ENCODE measurements around the gene PDXK. TPM values are rescaled to one million over a fixed set of nuclear protein-coding genes. Genes with fewer than 3 reads are reported as not detected.
"Not testable (repeated sequence)": the region's sequence is repeated elsewhere in the genome, so short reads cannot be mapped to it uniquely, and the experiment has no call there.

Gene PDXK
- total and polyA plus RNA-seq, 2 donors from 2014 or later: 122 to 210 TPM

DNA sequence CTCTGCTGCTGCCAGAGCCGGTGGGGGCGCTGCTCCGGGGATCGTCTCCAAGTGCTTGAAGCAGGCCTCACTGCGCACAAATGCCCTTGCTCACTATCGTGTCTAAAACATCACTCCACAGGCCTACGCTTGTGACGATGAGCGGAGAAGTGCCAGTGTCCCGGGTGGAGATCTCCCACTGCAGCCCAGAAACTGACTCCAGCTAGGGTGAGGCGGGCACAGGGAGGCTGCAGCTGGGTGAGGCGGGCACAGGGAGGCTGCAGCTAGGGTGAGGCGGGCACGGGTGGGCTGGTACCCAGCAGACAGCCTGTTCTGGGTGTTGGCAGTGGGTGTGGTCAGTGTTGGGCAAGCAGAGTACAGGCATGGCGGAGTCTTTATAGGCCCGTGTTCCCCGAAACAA lies 22.7 kb upstream of the PDXK start:
- TF ChIP-seq, protein P1, sequence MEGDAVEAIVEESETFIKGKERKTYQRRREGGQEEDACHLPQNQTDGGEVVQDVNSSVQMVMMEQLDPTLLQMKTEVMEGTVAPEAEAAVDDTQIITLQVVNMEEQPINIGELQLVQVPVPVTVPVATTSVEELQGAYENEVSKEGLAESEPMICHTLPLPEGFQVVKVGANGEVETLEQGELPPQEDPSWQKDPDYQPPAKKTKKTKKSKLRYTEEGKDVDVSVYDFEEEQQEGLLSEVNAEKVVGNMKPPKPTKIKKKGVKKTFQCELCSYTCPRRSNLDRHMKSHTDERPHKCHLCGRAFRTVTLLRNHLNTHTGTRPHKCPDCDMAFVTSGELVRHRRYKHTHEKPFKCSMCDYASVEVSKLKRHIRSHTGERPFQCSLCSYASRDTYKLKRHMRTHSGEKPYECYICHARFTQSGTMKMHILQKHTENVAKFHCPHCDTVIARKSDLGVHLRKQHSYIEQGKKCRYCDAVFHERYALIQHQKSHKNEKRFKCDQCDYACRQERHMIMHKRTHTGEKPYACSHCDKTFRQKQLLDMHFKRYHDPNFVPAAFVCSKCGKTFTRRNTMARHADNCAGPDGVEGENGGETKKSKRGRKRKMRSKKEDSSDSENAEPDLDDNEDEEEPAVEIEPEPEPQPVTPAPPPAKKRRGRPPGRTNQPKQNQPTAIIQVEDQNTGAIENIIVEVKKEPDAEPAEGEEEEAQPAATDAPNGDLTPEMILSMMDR (IDR thresholded peaks at IDR 0.05; ENCODE audit: borderline replicate concordance, extremely low read depth, insufficient read depth): no peak
- peaks cover 0 to 11% (median 0%) of the 10 kb centered on the region in 3 donors for H3K36me3 ChIP-seq (ENCODE audit: control insufficient read depth in 2 of 3, insufficient read depth in 3 of 3, low read length in 3 of 3)
- no peak overlapping the region for H3K27ac ChIP-seq (ENCODE audit: low read depth in 2 of 2, low read length in 2 of 2)
- H3K4me3 ChIP-seq (ENCODE audit: low read length in 3 of 3): no peak overlapping the region
- no peak overlapping the region for H3K9ac ChIP-seq (ENCODE audit: low read length in 3 of 3)
- no peak for FAIRE-seq
- intact Hi-C loops (cut with DNase I): no loop called here
- peak in 1 of 5 donors; percentile 62 for DNase-seq
- H3K4me1 ChIP-seq (ENCODE audit: control insufficient read depth in 2 of 3, insufficient read depth in 2 of 3, low read depth in 1 of 3, low read length in 3 of 3): no peaks in the 10 kb centered on the region
- no peaks in the 10 kb centered on the region for H3K9me3 ChIP-seq (ENCODE audit: control insufficient read depth in 2 of 3, insufficient read depth in 1 of 3, low read length in 3 of 3)
- H3K27me3 ChIP-seq (ENCODE audit: control insufficient read depth, insufficient read depth, low read length): no peaks in the 10 kb centered on the region

DNA sequence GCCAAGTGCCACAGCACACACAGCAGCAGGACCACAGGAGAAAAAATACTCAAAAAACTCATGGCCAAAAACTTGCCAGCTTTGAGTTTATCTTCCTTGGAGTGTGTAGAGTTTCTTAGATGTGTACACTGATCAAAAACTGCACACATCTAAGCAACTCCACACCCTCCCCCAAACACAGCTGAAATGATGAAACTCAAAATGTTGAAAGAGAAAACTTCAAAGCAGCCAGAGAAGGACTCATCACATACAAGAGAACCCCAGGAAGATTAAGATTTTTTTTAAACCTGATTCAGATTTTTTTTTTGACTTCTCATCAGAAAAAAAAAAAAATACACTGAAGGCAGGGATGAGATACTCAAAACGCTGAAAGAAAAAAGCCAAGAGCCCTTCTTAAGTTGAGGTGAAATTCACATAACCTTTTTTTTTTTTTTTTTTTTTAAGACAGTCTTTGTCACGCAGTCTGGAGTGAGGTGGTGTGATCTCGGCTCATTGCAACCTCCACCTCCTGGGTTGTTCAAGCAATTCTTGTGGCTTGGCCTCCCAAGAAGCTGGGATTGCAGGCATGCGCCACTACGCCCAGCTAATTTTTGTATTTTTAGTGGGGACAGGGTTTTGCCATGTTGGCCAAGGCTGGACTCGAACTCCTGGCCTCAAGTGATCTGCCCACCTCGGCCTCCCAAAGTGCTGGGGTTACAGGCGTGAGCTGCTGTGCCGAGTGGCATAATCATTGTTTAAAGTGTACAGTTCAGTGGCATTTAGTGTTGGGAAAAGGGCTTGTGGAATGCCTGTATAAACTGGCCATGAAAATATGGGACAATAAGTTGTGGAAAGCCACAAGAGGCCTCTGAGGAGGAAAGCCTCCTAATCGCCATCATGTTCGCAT lies 20.9 kb upstream of the PDXK start:
- peak in 1 of 5 donors; percentile 15 for DNase-seq
- H3K27me3 ChIP-seq (ENCODE audit: control insufficient read depth, insufficient read depth, low read length): no peaks in the 10 kb centered on the region
- no peak overlapping the region for H3K27ac ChIP-seq (ENCODE audit: low read depth in 2 of 2, low read length in 2 of 2)
- TF ChIP-seq, protein P1 (IDR thresholded peaks at IDR 0.05; ENCODE audit: borderline replicate concordance, extremely low read depth, insufficient read depth): no peak
- H3K9me3 ChIP-seq (ENCODE audit: control insufficient read depth in 2 of 3, insufficient read depth in 1 of 3, low read length in 3 of 3): no peaks in the 10 kb centered on the region
- no peak overlapping the region for H3K4me3 ChIP-seq (ENCODE audit: low read length in 3 of 3)
- H3K9ac ChIP-seq (ENCODE audit: low read length in 3 of 3): no peak overlapping the region
- no peak for FAIRE-seq
- H3K36me3 ChIP-seq (ENCODE audit: control insufficient read depth in 2 of 3, insufficient read depth in 3 of 3, low read length in 3 of 3): peaks cover 0 to 7% (median 0%) of the 10 kb centered on the region in 3 donors
- peaks cover 0 to 5% (median under 1%) of the 10 kb centered on the region in 3 donors for H3K4me1 ChIP-seq (ENCODE audit: control insufficient read depth in 2 of 3, insufficient read depth in 2 of 3, low read depth in 1 of 3, low read length in 3 of 3)
- intact Hi-C loops (cut with DNase I): no loop called here

DNA sequence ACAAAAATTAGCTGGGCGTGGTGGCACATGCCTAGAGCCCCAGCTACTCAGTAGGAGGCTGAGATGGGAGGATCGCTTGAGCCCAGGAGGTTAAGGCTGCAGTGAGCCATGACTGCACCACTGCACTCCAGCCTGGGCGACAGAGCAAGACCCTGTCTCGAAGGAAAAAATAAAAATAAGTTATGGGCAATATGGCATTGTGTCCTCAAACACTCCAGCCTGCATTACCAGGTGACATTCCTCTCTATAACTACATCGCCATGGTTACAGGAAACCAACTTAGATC lies 19.5 kb upstream of the PDXK start:
- H3K36me3 ChIP-seq (ENCODE audit: control insufficient read depth in 2 of 3, insufficient read depth in 3 of 3, low read length in 3 of 3); H3K9ac ChIP-seq (ENCODE audit: low read length in 3 of 3); H3K27ac ChIP-seq (ENCODE audit: low read depth in 2 of 2, low read length in 2 of 2); H3K27me3 ChIP-seq (ENCODE audit: control insufficient read depth, insufficient read depth, low read length); FAIRE-seq; intact Hi-C loops (cut with DNase I); H3K9me3 ChIP-seq (ENCODE audit: control insufficient read depth in 2 of 3, insufficient read depth in 1 of 3, low read length in 3 of 3); H3K4me1 ChIP-seq (ENCODE audit: control insufficient read depth in 2 of 3, insufficient read depth in 2 of 3, low read depth in 1 of 3, low read length in 3 of 3); H3K4me3 ChIP-seq (ENCODE audit: low read length in 3 of 3); DNase-seq: not testable (repeated sequence)

DNA sequence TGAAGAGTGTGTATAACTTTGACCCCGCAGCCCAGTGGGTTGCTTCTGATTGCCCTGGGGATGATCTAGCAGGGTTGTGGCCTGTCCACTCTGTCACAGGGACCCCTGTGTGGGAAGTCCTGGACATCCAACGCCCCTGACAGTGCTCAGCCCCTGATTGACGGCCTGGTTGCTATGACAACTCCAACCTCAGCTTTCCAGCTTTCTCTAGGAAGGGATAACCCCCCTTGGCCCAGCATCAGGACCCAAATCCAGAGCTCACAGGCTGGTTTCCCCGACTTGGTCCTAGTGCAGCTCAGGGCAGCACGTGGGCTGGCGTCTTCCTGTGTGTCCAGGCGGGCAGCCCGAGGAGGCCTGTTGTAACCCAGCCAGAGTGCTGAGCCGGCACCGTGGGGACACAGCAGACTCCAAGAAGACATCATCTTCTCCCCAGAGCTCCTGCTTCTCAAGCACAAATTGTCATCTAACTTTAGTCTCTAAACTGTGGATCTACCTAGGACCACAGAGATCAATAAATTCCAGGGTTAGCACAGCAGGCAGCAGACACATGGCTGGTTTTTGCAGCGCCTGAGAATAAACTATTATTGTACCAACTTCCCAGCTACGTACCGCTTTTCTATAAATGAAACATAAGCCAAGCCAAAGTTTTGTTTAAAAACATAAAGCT lies 18.9 kb upstream of the PDXK start:
- H3K4me1 ChIP-seq (ENCODE audit: control insufficient read depth in 2 of 3, insufficient read depth in 2 of 3, low read depth in 1 of 3, low read length in 3 of 3): peaks cover 0 to 9% (median 5%) of the 10 kb centered on the region in 3 donors
- intact Hi-C loops (cut with DNase I): no loop called here
- H3K4me3 ChIP-seq (ENCODE audit: low read length in 3 of 3): no peak overlapping the region
- TF ChIP-seq, protein P1 (IDR thresholded peaks at IDR 0.05; ENCODE audit: borderline replicate concordance, extremely low read depth, insufficient read depth): no peak
- H3K9ac ChIP-seq (ENCODE audit: low read length in 3 of 3): no peak overlapping the region
- FAIRE-seq (no peak), DNase-seq (peak in 1 of 5 donors; percentile 68)
- H3K27me3 ChIP-seq (ENCODE audit: control insufficient read depth, insufficient read depth, low read length): no peaks in the 10 kb centered on the region
- no peak overlapping the region for H3K27ac ChIP-seq (ENCODE audit: low read depth in 2 of 2, low read length in 2 of 2)
- H3K36me3 ChIP-seq (ENCODE audit: control insufficient read depth in 2 of 3, insufficient read depth in 3 of 3, low read length in 3 of 3): no peaks in the 10 kb centered on the region
- H3K9me3 ChIP-seq (ENCODE audit: control insufficient read depth in 2 of 3, insufficient read depth in 1 of 3, low read length in 3 of 3): no peaks in the 10 kb centered on the region

Measured in kidney (tissue), 14 donors.